T47D (cell line): ENCODE measurements around the gene PXT1.
"Not testable (repeated sequence)": the region's sequence is repeated elsewhere in the genome, so short reads cannot be mapped to it uniquely, and the experiment has no call there.

Source experiments
- DNase-seq, 2 experiments: peaks; one replicate each; pipeline versions ENCODE4 v3.0.0 to v3.0.0-alpha.2; 2011 to 2012; ENCODE audit warnings: low read depth in 1 of 2, low spot score in 1 of 2
- JUND ChIP-seq: IDR thresholded peaks from 2 replicates; pipeline ENCODE4 v1.6.1; 2012; ENCODE audit warnings: low read depth
- in situ Hi-C: cut with HindIII; loops from 2 replicates; pipeline ENCODE4 v1.10.0; 2016; ENCODE audit warnings: low sequenced_read_pairs, low pct_unique_long_range_greater_than_20kb

Gene PXT1

GRCh38 chr6:36368921-36369865 is 73.5 kb downstream of the PXT1 start:
- peak in 1 of 2 experiments; percentile 18 for DNase-seq
- no peak for TF ChIP-seq JUND
- in situ Hi-C loops, result no loop called here

GRCh38 chr6:36368421-36368820 is 74.2 kb downstream of the PXT1 start:
- no peak for TF ChIP-seq JUND
- DNase-seq, result no peak
- in situ Hi-C loops, result no loop called here

- TF ChIP-seq JUND, result no peak
- in situ Hi-C loops, result no loop called here
These were observed 74.9 kb downstream of the PXT1 start for GRCh38 chr6:36367743-36368142.

GRCh38 chr6:36364669-36365479 is 77.8 kb downstream of the PXT1 start:
- TF ChIP-seq JUND, result no peak
- no peak for DNase-seq
- in situ Hi-C loops, result no loop called here

More at GRCh38 chr6:36367743-36368142, 74.9 kb downstream of the PXT1 start:
- DNase-seq, result no peak

- in situ Hi-C loops, DNase-seq: not testable (repeated sequence)
These were observed 78.5 kb downstream of the PXT1 start for GRCh38 chr6:36364061-36364635.

GRCh38 chr6:36363371-36363752 is 79.3 kb downstream of the PXT1 start:
- in situ Hi-C loops, result not testable (repeated sequence)

GRCh38 chr6:36362551-36363370 is 79.9 kb downstream of the PXT1 start:
- no peak for TF ChIP-seq JUND
- in situ Hi-C loops, result no loop called here
- DNase-seq, result no peak

More at GRCh38 chr6:36363371-36363752, 79.3 kb downstream of the PXT1 start:
- DNase-seq, result not testable (repeated sequence)

GRCh38 chr6:36361071-36361470 is 81.6 kb downstream of the PXT1 start:
- DNase-seq, result no peak
- in situ Hi-C loops, result no loop called here
- TF ChIP-seq JUND, result no peak

- DNase-seq, result peak; percentile 83 to 85
- no peak for TF ChIP-seq JUND
- in situ Hi-C loops, result no loop called here
These were observed 82.2 kb downstream of the PXT1 start for GRCh38 chr6:36360241-36361054.

GRCh38 chr6:36358226-36358915 is 84.3 kb downstream of the PXT1 start:
- in situ Hi-C loops, result no loop called here
- no peak for DNase-seq
- TF ChIP-seq JUND, result no peak

- in situ Hi-C loops, result no loop called here
These were observed 84.8 kb downstream of the PXT1 start for GRCh38 chr6:36357872-36358225.

More at GRCh38 chr6:36357872-36358225, 84.8 kb downstream of the PXT1 start:
- TF ChIP-seq JUND, result no peak
- DNase-seq, result no peak
